ENCODE measurements around the gene OR7A10.

The OR7A10 gene

GRCh38 chr19:14886032-14886431, 37.3 kb upstream of the OR7A10 start, which contains the start of gene OR7A17:
TSS of gene OR7A17 (minus strand) at chr19:14886132. CDS start at chr19:14881355, 4,777 bp downstream.
- no peaks in the 10 kb centered on the region for H3K79me2 ChIP-seq (ENCODE audit: insufficient read depth, low read length)
- H3K9me2 ChIP-seq (replicated peaks; ENCODE audit: low read depth, low read length) = no peaks in the 10 kb centered on the region
- H3K4me1 ChIP-seq (ENCODE audit: insufficient read depth, low read length, poor library complexity, severe bottlenecking) = no peaks in the 10 kb centered on the region
- H3K9me3 ChIP-seq (ENCODE audit: insufficient read depth, low read depth, low read length) = no peaks in the 10 kb centered on the region
- H2AFZ ChIP-seq (ENCODE audit: low read length) = no peak within 1 kb of the TSS
- no peaks in the 10 kb centered on the region for H3K36me3 ChIP-seq (ENCODE audit: insufficient read depth, low read length)
- H3K4me2 ChIP-seq (ENCODE audit: low read depth, low read length, poor library complexity, severe bottlenecking) = no peak within 1 kb of the TSS
- no peaks in the 10 kb centered on the region for H4K20me1 ChIP-seq (ENCODE audit: insufficient read depth, low read length, poor library complexity, severe bottlenecking)
- no peak within 1 kb of the TSS for H3K9ac ChIP-seq (ENCODE audit: low read depth, low read length, poor library complexity, severe bottlenecking)
- no peaks in the 10 kb centered on the region for H3F3A ChIP-seq (ENCODE audit: low read depth)
- no peak for TF ChIP-seq CTCF (conservative IDR thresholded peaks at IDR 0.05; ENCODE audit: low read length)
- no peak for TF ChIP-seq EZH2phosphoT487 (IDR thresholded peaks at IDR 0.05; ENCODE audit: borderline replicate concordance)
- no peak within 1 kb of the TSS for H3K4me3 ChIP-seq (ENCODE audit: low read length, poor library complexity, severe bottlenecking)
- H3K27me3 ChIP-seq (ENCODE audit: insufficient read depth, low read length, poor library complexity, severe bottlenecking) = no peaks in the 10 kb centered on the region

GRCh38 chr19:14871619-14872230, 23.0 kb upstream of the OR7A10 start:
- no peak overlapping the region for H3K4me2 ChIP-seq (ENCODE audit: low read depth, low read length, poor library complexity, severe bottlenecking)
- H3F3A ChIP-seq (ENCODE audit: low read depth) = no peaks in the 10 kb centered on the region

GRCh38 chr19:14868497-14868896, 19.8 kb upstream of the OR7A10 start:
- Histone ChIP-seq H3K36me3 (ENCODE audit: insufficient read depth, low read length) (no peaks in the 10 kb centered on the region), H3K4me1 (ENCODE audit: insufficient read depth, low read length, poor library complexity, severe bottlenecking) (no peaks in the 10 kb centered on the region), H3K9me2 (replicated peaks; ENCODE audit: low read depth, low read length) (no peaks in the 10 kb centered on the region), H3K9me3 (ENCODE audit: insufficient read depth, low read depth, low read length) (no peaks in the 10 kb centered on the region), H3K4me3 (ENCODE audit: low read length, poor library complexity, severe bottlenecking) (no peak overlapping the region), H3K27me3 (ENCODE audit: insufficient read depth, low read length, poor library complexity, severe bottlenecking) (no peaks in the 10 kb centered on the region), H4K20me1 (ENCODE audit: insufficient read depth, low read length, poor library complexity, severe bottlenecking) (no peaks in the 10 kb centered on the region), H3K4me2 (ENCODE audit: low read depth, low read length, poor library complexity, severe bottlenecking) (no peak overlapping the region), H3F3A (ENCODE audit: low read depth) (no peaks in the 10 kb centered on the region), H3K9ac (ENCODE audit: low read depth, low read length, poor library complexity, severe bottlenecking) (no peak overlapping the region), H2AFZ (ENCODE audit: low read length) (no peak overlapping the region), H3K79me2 (ENCODE audit: insufficient read depth, low read length) (no peaks in the 10 kb centered on the region)
- TF ChIP-seq EZH2phosphoT487 (IDR thresholded peaks at IDR 0.05; ENCODE audit: borderline replicate concordance) (no peak), CTCF (conservative IDR thresholded peaks at IDR 0.05; ENCODE audit: low read length) (no peak)

More at GRCh38 chr19:14871619-14872230, 23.0 kb upstream of the OR7A10 start:
- no peaks in the 10 kb centered on the region for H3K4me1 ChIP-seq (ENCODE audit: insufficient read depth, low read length, poor library complexity, severe bottlenecking)
- TF ChIP-seq CTCF (conservative IDR thresholded peaks at IDR 0.05; ENCODE audit: low read length) (peak; percentile 76), EZH2phosphoT487 (IDR thresholded peaks at IDR 0.05; ENCODE audit: borderline replicate concordance) (no peak)
- no peaks in the 10 kb centered on the region for H3K9me3 ChIP-seq (ENCODE audit: insufficient read depth, low read depth, low read length)
- no peaks in the 10 kb centered on the region for H3K27me3 ChIP-seq (ENCODE audit: insufficient read depth, low read length, poor library complexity, severe bottlenecking)
- no peaks in the 10 kb centered on the region for H3K9me2 ChIP-seq (replicated peaks; ENCODE audit: low read depth, low read length)
- no peaks in the 10 kb centered on the region for H3K79me2 ChIP-seq (ENCODE audit: insufficient read depth, low read length)
- H3K4me3 ChIP-seq (ENCODE audit: low read length, poor library complexity, severe bottlenecking) = no peak overlapping the region
- no peak overlapping the region for H3K9ac ChIP-seq (ENCODE audit: low read depth, low read length, poor library complexity, severe bottlenecking)
- no peaks in the 10 kb centered on the region for H3K36me3 ChIP-seq (ENCODE audit: insufficient read depth, low read length)
- no peak overlapping the region for H2AFZ ChIP-seq (ENCODE audit: low read length)
- H4K20me1 ChIP-seq (ENCODE audit: insufficient read depth, low read length, poor library complexity, severe bottlenecking) = no peaks in the 10 kb centered on the region
